Ramos (cell line): ENCODE results near the gene LSM2.

Source experiments
- in situ Hi-C: fragments of 300-500 bp; cut with MboI; formaldehyde crosslinking; loops from one replicate; pipeline ENCODE4 v1.14.3; 2022; ENCODE audit warnings: low sequenced_read_pairs; ENCODE audit not compliant: unreplicated experiment

The LSM2 gene

GRCh38 chr6:31778999-31779885, 27.5 kb downstream of the LSM2 start:
- in situ Hi-C loops: no loop called here

DNA sequence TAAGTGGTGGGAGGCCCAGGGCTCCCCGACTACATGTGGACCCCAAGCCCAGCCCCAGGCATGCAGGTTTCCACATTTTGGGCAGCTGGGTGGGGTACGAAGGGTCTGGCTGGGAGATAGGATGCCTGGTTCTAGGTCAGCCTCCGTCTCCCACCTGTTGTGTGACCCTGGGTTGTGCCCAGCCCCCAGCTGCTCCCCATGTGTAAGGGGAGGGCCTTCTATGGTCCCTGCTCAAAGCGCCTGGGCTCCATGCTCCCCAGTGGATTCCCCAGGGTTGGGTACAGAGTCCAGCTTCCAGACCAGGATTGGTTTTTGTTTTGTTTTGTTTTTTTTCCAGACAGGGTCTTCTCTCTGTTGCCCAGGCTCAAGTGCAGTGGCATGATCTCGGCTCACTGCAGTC, 28.6 kb downstream of the LSM2 start:
- in situ Hi-C loops: no loop called here

GRCh38 chr6:31777667-31778050, 29.1 kb downstream of the LSM2 start:
- in situ Hi-C loops: no loop called here

DNA sequence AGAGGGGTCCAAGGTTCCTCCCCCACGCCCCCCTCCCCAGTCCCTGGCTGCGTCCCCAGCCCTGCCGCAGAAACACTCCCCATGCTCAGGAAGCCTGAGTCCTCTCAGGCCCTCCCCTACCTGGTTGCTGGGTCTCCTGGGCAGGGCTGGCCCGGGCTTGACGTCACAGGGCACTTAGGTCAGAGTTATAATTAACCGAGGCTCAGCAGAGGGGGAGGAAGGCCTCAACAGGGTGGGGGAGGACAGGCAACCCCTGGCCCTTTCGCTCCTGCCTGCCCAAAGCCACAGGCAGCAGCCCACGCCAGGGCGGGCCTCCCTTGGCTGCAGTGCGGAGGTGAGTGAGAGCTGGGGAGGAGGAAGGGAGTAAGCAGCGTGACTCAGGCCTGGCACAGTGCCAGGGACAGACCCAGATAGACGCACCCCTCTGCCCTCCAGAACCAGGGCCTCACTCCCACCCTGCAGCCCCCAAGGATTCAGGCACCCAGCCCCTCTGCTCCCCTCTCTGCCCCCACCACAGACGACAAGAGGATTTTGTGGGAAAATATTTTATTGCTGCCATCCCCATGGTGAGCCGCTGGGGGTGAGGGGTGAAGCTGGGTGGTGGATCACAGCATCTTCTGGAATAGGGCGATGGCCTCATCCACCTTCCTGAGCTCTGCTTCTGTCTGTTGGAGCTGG, 29.6 kb downstream of the LSM2 start, which contains the start of gene VWA7:
Gene VWA7 (minus strand): TSS at position 340 of the 678 bp plus-strand sequence. CDS start 549 bp downstream, outside the sequence.
- in situ Hi-C loops: no loop called here

- in situ Hi-C loops: no loop called here
Measured at GRCh38 chr6:31776485-31776988, 30.2 kb downstream of the LSM2 start.

- in situ Hi-C loops: no loop called here
Measured at GRCh38 chr6:31775633-31776484, 30.9 kb downstream of the LSM2 start.

DNA sequence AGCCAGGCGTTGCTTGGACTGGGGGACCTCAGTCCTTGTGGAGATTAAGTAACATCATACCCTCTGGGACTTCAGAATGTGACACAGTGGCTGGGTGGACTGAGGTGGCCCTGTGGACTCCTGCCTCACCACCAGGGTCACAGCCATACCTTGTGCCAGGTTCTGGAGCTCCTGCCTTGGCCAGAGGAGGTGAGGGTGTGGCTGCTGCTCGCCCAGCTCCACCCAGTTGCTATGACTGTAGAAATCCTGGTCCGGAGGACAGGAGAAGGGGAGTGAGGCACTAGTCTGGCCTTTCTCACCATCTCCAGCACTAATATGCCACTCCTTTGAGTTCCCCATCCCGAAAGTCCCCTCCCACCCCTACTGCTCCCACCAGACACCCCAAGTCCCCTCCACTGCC, 31.6 kb downstream of the LSM2 start:
- in situ Hi-C loops: no loop called here

GRCh38 chr6:31771992-31772358, 34.8 kb downstream of the LSM2 start:
- in situ Hi-C loops: no loop called here

DNA sequence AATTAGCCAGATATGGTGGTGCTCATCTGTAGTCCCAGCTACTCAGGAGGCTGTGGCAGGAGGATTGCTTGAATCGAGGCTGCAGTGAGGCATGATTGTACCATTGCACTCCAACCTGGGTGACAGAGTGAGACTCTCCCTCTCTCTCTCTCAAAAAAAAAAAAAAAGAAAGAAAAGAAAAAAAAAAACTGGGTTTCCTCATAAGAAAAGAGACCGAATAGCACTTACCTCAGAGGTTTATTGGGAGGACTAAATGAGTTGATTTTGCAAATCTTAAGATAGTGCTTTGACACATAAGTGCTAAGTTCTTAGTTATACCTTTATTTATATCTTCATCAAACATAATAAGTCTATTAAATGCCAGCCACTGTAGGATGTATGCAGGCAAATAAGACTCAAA, 35.9 kb downstream of the LSM2 start:
- in situ Hi-C loops: no loop called here

DNA sequence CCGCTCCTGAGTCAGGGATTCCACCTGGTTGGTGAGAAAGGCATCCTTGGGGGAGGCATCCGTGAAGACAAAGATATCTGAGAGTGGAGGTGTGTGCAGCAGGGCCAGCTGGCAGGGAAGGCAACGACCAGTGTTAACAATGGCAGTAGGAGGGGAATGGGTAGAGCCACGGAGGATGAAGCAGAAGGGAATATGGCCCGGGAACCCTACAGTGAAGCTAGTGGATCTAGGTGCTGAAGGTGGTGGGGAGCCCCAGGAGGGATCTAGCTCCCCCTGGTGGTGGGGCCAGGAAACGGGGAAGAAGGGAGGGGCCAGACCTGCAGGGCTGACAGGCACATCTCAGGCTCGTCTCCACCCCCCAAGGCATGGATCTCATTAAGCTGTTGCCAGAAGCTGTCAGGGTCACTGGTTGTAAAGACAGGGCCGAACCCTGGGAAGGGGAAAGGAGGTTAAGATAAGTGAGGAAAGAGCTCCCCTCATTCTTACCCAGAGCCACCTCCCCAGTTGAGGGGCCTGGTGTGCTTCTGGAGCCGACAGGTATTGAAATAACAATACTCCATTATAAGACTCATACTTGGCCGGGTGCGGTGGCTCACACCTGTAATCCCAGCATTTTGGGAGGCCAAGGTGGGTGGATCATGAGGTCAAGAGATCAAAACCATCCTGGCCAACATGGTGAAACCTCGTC, 36.9 kb downstream of the LSM2 start:
- in situ Hi-C loops: no loop called here

DNA sequence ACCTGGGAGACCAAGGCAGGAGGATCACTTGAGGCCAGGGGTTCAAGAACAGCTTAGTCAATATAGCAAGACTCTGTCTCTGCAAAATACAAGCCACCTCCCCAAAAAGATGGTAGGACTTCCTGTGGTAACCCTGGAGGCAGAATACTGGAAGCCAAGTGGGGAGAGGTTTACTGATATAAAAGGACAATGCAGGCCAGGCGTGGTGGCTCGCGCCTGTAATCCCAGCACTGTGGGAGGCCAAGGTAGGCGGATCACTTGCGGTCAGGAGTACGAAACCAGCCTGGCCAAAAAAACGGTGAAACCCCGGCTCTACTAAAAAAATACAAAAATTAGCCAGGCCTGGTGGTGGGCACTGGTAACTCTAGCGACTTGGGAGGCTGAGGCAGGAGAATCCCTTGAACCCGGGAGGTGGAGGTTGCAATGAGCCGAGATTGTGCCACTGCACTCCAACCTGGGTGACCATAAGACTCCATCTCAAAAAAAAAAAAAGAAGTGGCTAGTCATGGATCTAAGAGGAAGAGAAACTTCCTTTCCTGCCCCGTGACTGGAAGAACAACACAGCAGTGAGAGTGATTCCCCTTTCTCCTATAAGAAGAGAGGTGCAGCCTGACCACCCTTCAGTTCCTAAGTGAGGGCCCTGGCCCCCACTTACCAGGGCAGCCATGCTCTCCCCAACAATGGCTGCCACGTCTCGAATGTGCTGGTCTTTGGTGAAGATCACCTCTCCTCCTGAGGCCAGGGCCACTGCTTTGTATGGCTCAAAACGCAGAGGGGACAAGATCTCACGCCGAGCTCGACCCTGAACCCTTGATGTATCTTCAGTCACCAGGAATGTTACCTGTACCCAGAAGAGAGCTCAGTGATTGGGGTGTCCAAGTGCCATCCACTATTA, 38.2 kb downstream of the LSM2 start:
- in situ Hi-C loops: no loop called here

GRCh38 chr6:31767096-31767645, 39.6 kb downstream of the LSM2 start:
- in situ Hi-C loops: no loop called here

DNA sequence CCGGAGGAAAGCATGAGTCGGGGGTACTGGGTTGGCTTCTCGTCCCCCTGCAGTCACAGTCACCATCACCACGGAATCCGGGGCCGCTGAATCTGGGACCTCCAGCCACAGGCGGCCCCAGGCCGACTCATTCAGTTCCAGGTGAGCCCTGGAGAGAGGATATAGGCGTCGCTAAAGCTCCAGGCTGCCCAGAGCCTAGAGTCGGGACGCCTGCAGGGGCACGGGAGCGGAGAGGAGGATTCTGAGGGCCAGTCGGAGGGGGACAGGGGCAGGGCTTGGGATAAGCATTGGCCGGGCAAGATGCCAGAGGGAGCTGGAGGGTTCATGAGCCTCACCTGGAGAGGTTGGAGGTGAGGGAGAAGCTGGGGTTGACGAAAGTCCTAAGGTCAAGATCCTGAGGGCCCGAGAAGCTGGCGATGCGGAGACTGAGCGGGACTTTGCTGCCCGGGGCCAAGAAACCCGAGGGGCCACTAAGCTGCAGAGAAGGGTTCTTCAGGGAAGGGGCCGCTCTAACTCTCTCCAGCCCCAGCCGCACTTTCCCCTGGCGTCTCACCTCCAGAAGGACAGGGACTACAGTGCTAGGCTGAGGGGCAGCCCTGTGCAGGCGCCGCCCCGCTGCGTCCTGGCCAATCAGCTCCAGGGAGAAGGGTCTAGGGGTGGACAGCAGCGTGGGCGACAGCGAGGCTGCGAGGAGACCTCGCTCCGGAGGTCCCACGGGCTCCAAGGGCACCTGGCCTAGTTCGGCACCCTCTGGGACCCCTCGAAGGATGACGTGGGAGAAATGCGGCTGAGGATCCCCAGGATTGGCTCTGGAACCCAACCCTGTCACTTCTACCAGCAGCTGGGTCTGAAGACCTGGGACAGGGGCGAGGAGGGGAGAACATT, 40.6 kb downstream of the LSM2 start:
- in situ Hi-C loops: no loop called here

- in situ Hi-C loops: no loop called here
Measured at GRCh38 chr6:31765559-31765909, 41.2 kb downstream of the LSM2 start.

DNA sequence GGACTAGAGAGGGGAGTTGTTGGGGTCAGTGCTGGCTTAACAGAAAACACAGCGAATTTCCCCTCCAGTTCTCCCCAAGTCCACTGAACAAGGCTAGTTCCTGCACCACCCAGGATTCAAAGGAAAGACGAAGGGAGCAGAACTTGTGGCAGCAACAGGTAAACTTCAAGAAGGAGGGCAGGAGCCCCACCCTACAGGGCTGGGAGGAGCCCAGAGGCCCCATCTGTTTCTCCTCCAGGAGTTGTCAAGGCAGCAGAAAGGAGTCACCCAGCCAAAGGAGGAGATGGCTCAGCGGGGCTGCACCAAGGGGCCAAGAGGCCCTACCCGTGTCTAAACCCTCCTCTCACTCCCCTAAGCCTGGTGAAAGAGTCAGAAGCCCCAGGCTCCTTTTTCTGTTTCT, 42.6 kb downstream of the LSM2 start:
- in situ Hi-C loops: no loop called here

DNA sequence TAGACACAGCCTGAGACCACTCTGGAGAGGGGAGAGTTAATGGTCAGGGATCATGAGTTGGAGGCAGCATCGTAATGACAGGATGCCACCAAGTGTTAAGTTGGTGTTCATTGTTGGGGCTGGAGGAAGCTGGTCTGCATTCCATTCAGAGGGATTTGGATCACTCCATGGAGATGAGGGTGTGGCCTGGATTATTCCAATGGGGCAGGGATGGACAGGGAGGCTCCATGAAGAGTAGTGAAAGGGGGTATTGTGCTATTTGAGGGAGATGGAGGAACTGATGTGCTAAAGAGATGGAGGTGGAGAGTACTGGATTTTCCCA, 43.2 kb downstream of the LSM2 start:
- in situ Hi-C loops: no loop called here

DNA sequence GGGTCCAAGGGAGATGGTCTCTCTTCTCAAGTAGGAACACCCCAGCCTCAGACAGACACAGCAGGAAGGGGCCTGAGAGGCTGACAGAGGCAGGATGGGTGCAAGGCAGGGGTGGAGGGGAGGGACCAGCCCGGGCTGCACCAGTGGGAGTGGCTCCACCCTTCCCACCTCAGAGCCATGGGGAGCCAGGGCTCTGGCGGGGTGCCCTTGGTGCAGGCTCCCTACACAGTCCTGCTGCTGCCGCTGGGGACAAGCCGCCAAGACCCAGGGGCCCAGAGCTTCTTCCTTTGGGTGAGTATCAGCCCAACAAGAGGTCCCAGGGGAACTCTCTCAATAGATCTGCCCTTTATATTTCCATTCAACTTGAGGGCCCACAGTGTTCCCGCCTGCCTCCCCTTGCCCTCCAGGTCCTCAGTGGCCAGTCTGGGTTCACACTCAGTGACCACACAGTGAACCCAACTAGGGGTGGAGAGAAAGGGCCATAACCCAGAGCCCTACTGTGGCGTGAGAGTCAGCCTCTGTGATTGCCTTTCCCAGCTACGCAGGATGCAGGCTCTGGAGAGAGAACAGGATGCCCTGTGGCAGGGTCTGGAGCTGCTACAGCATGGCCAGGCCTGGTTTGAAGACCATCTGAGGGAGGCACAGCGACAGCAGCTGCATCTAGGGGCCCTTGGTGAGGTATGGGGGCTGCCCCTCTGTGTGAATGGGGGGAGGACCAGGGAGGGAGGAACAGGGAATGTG, 43.7 kb downstream of the LSM2 start:
- in situ Hi-C loops: no loop called here
